MM.1S (cell line): ENCODE data around the gene EGFL8.

ENCODE experiments used
- DNase-seq: peaks from one replicate; pipeline ENCODE4 v3.0.0-alpha.2; 2015
- H2AFZ ChIP-seq: fragments of 300-600 bp; sonication (generic); 2 replicates; pipeline ENCODE4 v1.6.0; 2016; ENCODE audit warnings: antibody characterized with exemption, low read length
- H3F3A ChIP-seq: fragments of 300-600 bp; sonication (generic); 2 replicates; pipeline ENCODE4 v1.6.1; 2016; ENCODE audit warnings: mild to moderate bottlenecking, antibody characterized with exemption, low read length, moderate library complexity, mixed read lengths; ENCODE audit not compliant: insufficient read depth
- H3K27ac ChIP-seq: fragments of 300-600 bp; sonication (generic); 2 replicates; pipeline ENCODE4 v1.5.1; 2016; ENCODE audit warnings: mild to moderate bottlenecking, low read length
- H3K27me3 ChIP-seq: fragments of 300-600 bp; sonication (generic); replicated peaks from 2 replicates; pipeline ENCODE4 v1.6.0; 2016; ENCODE audit warnings: low read length; ENCODE audit not compliant: insufficient read depth
- H3K36me3 ChIP-seq: fragments of 300-600 bp; sonication (generic); replicated peaks from 2 replicates; pipeline ENCODE4 v1.6.1; 2016; ENCODE audit warnings: mild to moderate bottlenecking, low read length, mixed read lengths; ENCODE audit not compliant: insufficient read depth
- H3K4me1 ChIP-seq: fragments of 300-600 bp; sonication (generic); 2 replicates; pipeline ENCODE4 v1.6.1; 2016; ENCODE audit warnings: low read length, mixed read lengths
- H3K4me2 ChIP-seq: fragments of 300-600 bp; sonication (generic); 2 replicates; pipeline ENCODE4 v1.6.0; 2016; ENCODE audit warnings: low read depth, low read length
- H3K4me3 ChIP-seq: fragments of 300-600 bp; sonication (generic); 2 replicates; pipeline ENCODE4 v1.5.1; 2016; ENCODE audit warnings: low read length, mixed read lengths
- H3K79me2 ChIP-seq: fragments of 300-600 bp; sonication (generic); 2 replicates; pipeline ENCODE4 v1.6.1; 2016; ENCODE audit warnings: mixed run types, low read length, mixed read lengths
- H3K9ac ChIP-seq: fragments of 300-600 bp; sonication (generic); 2 replicates; pipeline ENCODE4 v1.6.1; 2016; ENCODE audit warnings: low read length, mixed read lengths
- H3K9me2 ChIP-seq: fragments of 300-600 bp; sonication (generic); replicated peaks from 2 replicates; pipeline ENCODE4 v1.6.1; 2016; ENCODE audit warnings: mild to moderate bottlenecking, low read length, mixed read lengths; ENCODE audit not compliant: insufficient read depth
- H3K9me3 ChIP-seq: fragments of 300-600 bp; sonication (generic); replicated peaks from 2 replicates; pipeline ENCODE4 v1.6.1; 2016; ENCODE audit warnings: mild to moderate bottlenecking, low read length, mixed read lengths; ENCODE audit not compliant: insufficient read depth
- H4K20me1 ChIP-seq: fragments of 300-600 bp; sonication (generic); 2 replicates; pipeline ENCODE4 v1.6.1; 2016; ENCODE audit warnings: mild to moderate bottlenecking, low read length, moderate library complexity, mixed read lengths; ENCODE audit not compliant: insufficient read depth
- CTCF ChIP-seq: fragments of 300-600 bp; sonication (generic); IDR thresholded peaks from 2 replicates; pipeline ENCODE4 v1.5.1; 2016; ENCODE audit warnings: antibody characterized with exemption, low read length, mixed read lengths
- EZH2 ChIP-seq: fragments of 300-600 bp; sonication (generic); optimal IDR thresholded peaks from 2 replicates; pipeline ENCODE3; 2017; ENCODE audit warnings: low read depth, mild to moderate bottlenecking, antibody characterized with exemption, low read length, mixed read lengths
- EZH2phosphoT487 ChIP-seq: fragments of 300-600 bp; sonication (generic); IDR thresholded peaks from 2 replicates; pipeline ENCODE4 v1.6.1; 2018; ENCODE audit warnings: antibody characterized with exemption, low read length

Gene EGFL8

GRCh38 chr6:32200711-32201475 is 36.5 kb downstream of the EGFL8 start:
- Histone ChIP-seq H3F3A (no peaks in the 10 kb centered on the region), H3K4me1 (no peaks in the 10 kb centered on the region), H4K20me1 (no peaks in the 10 kb centered on the region), H3K27ac (no peak overlapping the region), H3K4me3 (no peak overlapping the region), H3K9ac (no peak overlapping the region), H3K79me2 (no peaks in the 10 kb centered on the region), H2AFZ (no peak overlapping the region), H3K27me3 (peaks cover 28% of the 10 kb centered on the region), H3K9me3 (no peaks in the 10 kb centered on the region), H3K36me3 (no peaks in the 10 kb centered on the region), H3K9me2 (no peaks in the 10 kb centered on the region), H3K4me2 (no peak overlapping the region)
- no peak for DNase-seq
- TF ChIP-seq CTCF (no peak), EZH2phosphoT487 (no peak), EZH2 (no peak)

- H3F3A ChIP-seq = no peaks in the 10 kb centered on the region
- H2AFZ ChIP-seq = no peak overlapping the region
- peaks cover 31% of the 10 kb centered on the region for H3K27me3 ChIP-seq
- H3K4me3 ChIP-seq = no peak overlapping the region
- no peak overlapping the region for H3K27ac ChIP-seq
- H3K4me1 ChIP-seq = no peaks in the 10 kb centered on the region
- no peak for DNase-seq
- no peak for TF ChIP-seq EZH2phosphoT487
- no peak for TF ChIP-seq EZH2
- TF ChIP-seq CTCF = no peak
- H3K9me2 ChIP-seq = no peaks in the 10 kb centered on the region
- no peaks in the 10 kb centered on the region for H3K79me2 ChIP-seq
- no peak overlapping the region for H3K4me2 ChIP-seq
- H3K9ac ChIP-seq = no peak overlapping the region
- no peaks in the 10 kb centered on the region for H4K20me1 ChIP-seq
- no peaks in the 10 kb centered on the region for H3K36me3 ChIP-seq
- no peaks in the 10 kb centered on the region for H3K9me3 ChIP-seq
Observed at GRCh38 chr6:32202186-32202585, 37.8 kb downstream of the EGFL8 start.

- no peaks in the 10 kb centered on the region for H3K36me3 ChIP-seq
- TF ChIP-seq CTCF (no peak), EZH2 (no peak), EZH2phosphoT487 (no peak)
- H3K4me3 ChIP-seq = no peak overlapping the region
- H4K20me1 ChIP-seq = no peaks in the 10 kb centered on the region
- DNase-seq = no peak
- no peak overlapping the region for H3K27ac ChIP-seq
- H3K4me2 ChIP-seq = no peak overlapping the region
- peaks cover 31% of the 10 kb centered on the region for H3K27me3 ChIP-seq
- no peaks in the 10 kb centered on the region for H3F3A ChIP-seq
- no peak overlapping the region for H3K9ac ChIP-seq
- H3K4me1 ChIP-seq = no peaks in the 10 kb centered on the region
- H3K9me3 ChIP-seq = no peaks in the 10 kb centered on the region
- no peak overlapping the region for H2AFZ ChIP-seq
- H3K79me2 ChIP-seq = no peaks in the 10 kb centered on the region
- H3K9me2 ChIP-seq = no peaks in the 10 kb centered on the region
Observed at GRCh38 chr6:32203426-32204267, 39.3 kb downstream of the EGFL8 start.
